Karpas-422 (cell line): ENCODE measurements around the gene SLITRK3. TPM values are rescaled to one million over a fixed set of nuclear protein-coding genes. Genes with fewer than 3 reads are reported as not detected.

ENCODE experiments used
- DNase-seq: peaks from one replicate; pipeline ENCODE4 v3.0.0-alpha.2; 2015
- H2AFZ ChIP-seq: fragments of 200-600 bp; sonication (generic); 2 replicates; pipeline ENCODE4 v1.6.1; 2014; ENCODE audit warnings: antibody characterized with exemption, low read length, mixed read lengths
- H3K27ac ChIP-seq: fragments of 200-600 bp; sonication (generic); 2 replicates; pipeline ENCODE4 v1.5.1; 2014; ENCODE audit warnings: mild to moderate bottlenecking, low read length, moderate library complexity
- H3K27me3 ChIP-seq: fragments of 200-600 bp; sonication (generic); 2 replicates; pipeline ENCODE4 v1.6.1; 2014; ENCODE audit warnings: low read length, mixed read lengths
- H3K36me3 ChIP-seq: fragments of 200-600 bp; sonication (generic); 2 replicates; pipeline ENCODE4 v1.6.1; 2014; ENCODE audit warnings: low read length, mixed read lengths; ENCODE audit not compliant: insufficient read depth
- H3K4me1 ChIP-seq: fragments of 200-600 bp; sonication (generic); 2 replicates; pipeline ENCODE4 v1.6.1; 2014; ENCODE audit warnings: mild to moderate bottlenecking, low read length, mixed read lengths
- H3K4me2 ChIP-seq: fragments of 200-600 bp; sonication (generic); 2 replicates; pipeline ENCODE4 v1.6.1; 2014; ENCODE audit warnings: low read length, low read depth, mild to moderate bottlenecking; ENCODE audit not compliant: poor library complexity, severe bottlenecking
- H3K4me3 ChIP-seq: fragments of 200-600 bp; sonication (generic); 2 replicates; pipeline ENCODE4 v1.5.1; 2014; ENCODE audit warnings: mild to moderate bottlenecking, antibody characterized with exemption, low read length, mixed read lengths
- H3K79me2 ChIP-seq: fragments of 200-600 bp; sonication (generic); 2 replicates; pipeline ENCODE4 v1.6.1; 2014; ENCODE audit warnings: mild to moderate bottlenecking, low read length, mixed read lengths
- H3K9ac ChIP-seq: fragments of 200-600 bp; sonication (generic); 2 replicates; pipeline ENCODE4 v1.6.0; 2014; ENCODE audit warnings: low read length
- H3K9me2 ChIP-seq: fragments of 200-600 bp; sonication (generic), shearing (Covaris generic); replicated peaks from 2 replicates; pipeline ENCODE4 v1.6.0; 2014; ENCODE audit warnings: mild to moderate bottlenecking, low read length, moderate library complexity; ENCODE audit not compliant: insufficient read depth
- H3K9me3 ChIP-seq: fragments of 300-700, 200-600 bp; sonication (generic); 2 replicates; pipeline ENCODE4 v1.6.1; 2014; ENCODE audit warnings: low read length, mixed read lengths
- H4K20me1 ChIP-seq: fragments of 200-600 bp; sonication (generic); 2 replicates; pipeline ENCODE4 v1.6.1; 2014; ENCODE audit warnings: mild to moderate bottlenecking, antibody characterized with exemption, low read length, low read depth; ENCODE audit not compliant: insufficient read depth
- total RNA-seq: library from RNA; depleted of rRNA; stranded (reverse); fragments of >200 nt; shearing (Covaris generic); gene quantifications from 2 replicates; pipeline ENCODE4 v1.2.3, GENCODE V29; 2014; ENCODE audit warnings: low replicate concordance

The SLITRK3 gene
- total RNA-seq, 1 experiment from 2014 or later: not detected

DNA sequence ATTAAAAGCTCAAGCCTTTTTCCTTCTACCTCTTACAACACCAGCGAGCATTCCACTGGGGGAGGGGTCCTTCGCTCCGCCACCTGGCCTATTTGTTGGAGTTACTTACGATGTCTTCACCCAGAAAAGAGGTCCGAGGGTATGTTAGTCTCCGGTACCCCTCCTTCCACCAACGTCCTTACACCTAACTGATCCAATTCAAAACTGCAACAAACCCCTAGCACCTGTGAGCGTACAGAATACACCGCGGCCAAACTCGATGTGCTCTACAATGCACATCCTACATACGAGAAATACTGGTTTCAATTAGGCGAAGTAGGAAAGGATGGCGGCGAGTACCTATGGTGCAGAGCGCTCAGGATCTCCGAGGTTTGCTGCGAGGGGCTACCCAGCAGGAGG is 944 bp downstream of the SLITRK3 start:
- no peak overlapping the region for H3K27ac ChIP-seq
- H2AFZ ChIP-seq: no peak overlapping the region
- H3K9me3 ChIP-seq: peaks cover 7% of the 10 kb centered on the region; the same call in 1 of the 2 replicates
- H3K4me1 ChIP-seq: no peaks in the 10 kb centered on the region
- no peaks in the 10 kb centered on the region for H3K36me3 ChIP-seq
- no peaks in the 10 kb centered on the region for H3K9me2 ChIP-seq
- H3K4me3 ChIP-seq: no peak overlapping the region
- no peak for DNase-seq
- no peaks in the 10 kb centered on the region for H3K27me3 ChIP-seq
- H3K4me2 ChIP-seq: no peak overlapping the region
- H3K9ac ChIP-seq: no peak overlapping the region
- no peaks in the 10 kb centered on the region for H4K20me1 ChIP-seq
- H3K79me2 ChIP-seq: no peaks in the 10 kb centered on the region

- no peak for DNase-seq
- Histone ChIP-seq H3K36me3 (no peaks in the 10 kb centered on the region), H4K20me1 (no peaks in the 10 kb centered on the region)
Measured at GRCh38 chr3:165194511-165195240, 1.5 kb downstream of the SLITRK3 start.

DNA sequence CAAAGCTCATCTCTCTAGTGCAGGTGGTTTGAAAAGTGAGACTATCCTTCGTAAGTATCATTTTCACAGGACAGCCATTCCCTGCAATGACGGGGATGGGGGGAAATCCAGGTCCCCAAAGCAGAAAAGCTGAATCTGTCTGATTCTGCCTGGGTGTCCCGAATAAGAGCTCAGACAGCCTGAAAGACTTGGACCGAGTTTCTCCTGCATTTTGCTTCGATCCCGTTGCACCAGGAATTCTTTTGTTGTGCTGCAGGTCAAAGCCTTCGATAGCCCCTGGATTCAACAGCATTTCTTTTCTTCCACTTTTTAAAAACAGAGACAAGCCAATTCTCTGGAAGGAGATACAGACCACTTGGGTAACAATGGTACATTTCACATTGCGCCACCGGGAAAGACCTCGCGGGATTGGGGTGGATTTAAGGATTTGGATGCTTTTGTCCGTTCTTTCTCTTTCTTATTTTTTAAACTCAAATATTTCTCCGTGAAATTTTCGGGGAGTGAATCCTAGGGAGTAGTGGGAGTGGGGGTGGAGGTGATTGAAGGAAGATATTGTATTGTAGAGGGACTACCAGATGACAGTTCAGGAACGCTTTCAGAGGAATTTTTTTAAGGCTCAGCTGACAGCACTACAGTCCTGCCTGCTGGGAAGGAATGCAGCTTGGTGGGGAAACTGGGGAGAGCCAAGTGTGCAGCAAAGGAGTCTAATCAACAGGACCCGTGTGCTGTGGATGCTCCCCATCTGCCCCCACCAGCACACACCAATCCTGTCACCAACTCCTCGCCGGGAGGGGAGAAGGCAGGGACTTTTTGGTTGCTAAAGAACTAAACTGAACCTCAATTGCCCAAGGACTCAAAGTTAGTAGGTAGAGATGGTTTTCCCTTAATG is 2.6 kb downstream of the SLITRK3 start:
- Histone ChIP-seq H4K20me1 (no peaks in the 10 kb centered on the region), H3K27ac (no peak overlapping the region), H2AFZ (no peak overlapping the region), H3K9me3 (peaks cover 7% of the 10 kb centered on the region; the same call in 1 of the 2 replicates), H3K4me2 (no peak overlapping the region), H3K27me3 (no peaks in the 10 kb centered on the region), H3K36me3 (no peaks in the 10 kb centered on the region), H3K9ac (no peak overlapping the region), H3K9me2 (no peaks in the 10 kb centered on the region), H3K79me2 (no peaks in the 10 kb centered on the region), H3K4me1 (no peaks in the 10 kb centered on the region), H3K4me3 (no peak overlapping the region)
- DNase-seq: no peak

More at GRCh38 chr3:165194511-165195240, 1.5 kb downstream of the SLITRK3 start:
- H3K4me2 ChIP-seq: no peak overlapping the region
- H3K4me3 ChIP-seq: no peak overlapping the region
- peaks cover 7% of the 10 kb centered on the region; the same call in 1 of the 2 replicates for H3K9me3 ChIP-seq
- no peaks in the 10 kb centered on the region for H3K9me2 ChIP-seq
- no peaks in the 10 kb centered on the region for H3K79me2 ChIP-seq
- H3K4me1 ChIP-seq: no peaks in the 10 kb centered on the region
- no peak overlapping the region for H3K27ac ChIP-seq
- no peaks in the 10 kb centered on the region for H3K27me3 ChIP-seq
- H3K9ac ChIP-seq: no peak overlapping the region
- H2AFZ ChIP-seq: no peak overlapping the region

GRCh38 chr3:165192610-165193192 is 3.5 kb downstream of the SLITRK3 start:
- H3K9ac ChIP-seq: no peak overlapping the region
- H3K9me3 ChIP-seq: peaks cover 7% of the 10 kb centered on the region; the same call in 1 of the 2 replicates
- H4K20me1 ChIP-seq: no peaks in the 10 kb centered on the region

GRCh38 chr3:165191491-165191890 is 4.7 kb downstream of the SLITRK3 start:
- H3K27me3 ChIP-seq: no peaks in the 10 kb centered on the region
- H3K36me3 ChIP-seq: no peaks in the 10 kb centered on the region
- no peaks in the 10 kb centered on the region for H3K9me2 ChIP-seq
- H3K27ac ChIP-seq: no peak overlapping the region
- no peak overlapping the region for H2AFZ ChIP-seq
- H3K4me1 ChIP-seq: no peaks in the 10 kb centered on the region
- no peaks in the 10 kb centered on the region for H4K20me1 ChIP-seq
- H3K9me3 ChIP-seq: peaks cover 4% of the 10 kb centered on the region; the same call in 1 of the 2 replicates
- H3K4me2 ChIP-seq: no peak overlapping the region
- no peak overlapping the region for H3K4me3 ChIP-seq
- no peak for DNase-seq
- no peaks in the 10 kb centered on the region for H3K79me2 ChIP-seq
- H3K9ac ChIP-seq: no peak overlapping the region

More at GRCh38 chr3:165192610-165193192, 3.5 kb downstream of the SLITRK3 start:
- H3K4me3 ChIP-seq: no peak overlapping the region
- H3K27ac ChIP-seq: no peak overlapping the region
- no peaks in the 10 kb centered on the region for H3K27me3 ChIP-seq
- H3K4me2 ChIP-seq: no peak overlapping the region
- no peak overlapping the region for H2AFZ ChIP-seq
- H3K36me3 ChIP-seq: no peaks in the 10 kb centered on the region
- H3K79me2 ChIP-seq: no peaks in the 10 kb centered on the region
- DNase-seq: no peak
- H3K4me1 ChIP-seq: no peaks in the 10 kb centered on the region
- no peaks in the 10 kb centered on the region for H3K9me2 ChIP-seq

DNA sequence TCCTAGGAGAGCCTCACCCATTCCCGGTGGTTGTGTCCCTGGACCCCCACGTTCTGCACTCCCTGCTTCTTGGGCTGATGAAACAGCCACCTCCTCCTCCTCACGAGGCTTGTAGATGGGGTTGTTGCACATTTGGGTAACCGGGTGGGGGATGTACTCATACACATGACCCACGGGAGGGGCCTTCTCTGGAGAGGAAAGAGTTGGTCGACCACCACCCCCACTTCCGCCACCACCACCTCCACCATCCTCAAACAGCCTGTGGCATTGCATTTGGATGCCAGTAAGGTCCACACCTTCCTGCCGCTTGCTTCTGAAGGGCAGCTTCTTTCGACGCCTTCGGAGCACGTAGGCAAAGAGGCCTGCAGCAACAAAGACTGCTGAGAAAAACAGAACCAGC is 7.7 kb downstream of the SLITRK3 start:
- no peaks in the 10 kb centered on the region for H3K9me3 ChIP-seq
- no peak overlapping the region for H3K4me3 ChIP-seq
- no peak overlapping the region for H3K27ac ChIP-seq
- H2AFZ ChIP-seq: no peak overlapping the region
- no peaks in the 10 kb centered on the region for H4K20me1 ChIP-seq
- no peaks in the 10 kb centered on the region for H3K79me2 ChIP-seq
- H3K27me3 ChIP-seq: no peaks in the 10 kb centered on the region
- H3K4me2 ChIP-seq: no peak overlapping the region
- no peaks in the 10 kb centered on the region for H3K36me3 ChIP-seq
- DNase-seq: no peak
- H3K9ac ChIP-seq: no peak overlapping the region
- no peaks in the 10 kb centered on the region for H3K9me2 ChIP-seq
- no peaks in the 10 kb centered on the region for H3K4me1 ChIP-seq

DNA sequence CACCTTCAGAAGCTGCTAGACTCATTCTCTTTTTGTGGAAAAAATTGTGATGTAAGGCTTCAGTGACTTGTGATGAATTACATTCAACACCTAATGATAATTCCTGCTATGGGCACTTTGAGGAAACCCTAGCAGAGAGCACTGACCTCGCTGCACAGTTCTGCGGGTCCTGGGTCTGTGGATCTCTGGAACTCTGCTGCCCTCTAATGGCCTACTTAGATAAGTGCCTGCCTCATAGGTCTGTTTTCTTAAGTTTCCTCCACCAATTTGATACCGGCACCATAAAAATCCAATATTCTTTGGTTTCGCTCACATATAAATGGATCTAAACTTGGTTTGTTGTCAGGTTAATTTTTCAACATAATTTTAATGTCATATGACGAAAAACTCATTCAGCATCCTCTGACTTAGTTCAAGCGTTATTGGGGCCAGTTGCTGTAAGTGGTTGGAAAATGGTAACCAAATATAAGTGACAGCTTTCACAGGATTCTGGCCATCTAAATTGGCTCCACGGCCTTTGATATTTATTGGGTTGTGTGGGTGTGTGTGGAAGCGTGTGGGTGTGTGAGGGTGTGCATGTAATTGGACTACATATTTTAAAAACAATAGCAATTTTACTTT is 10.4 kb downstream of the SLITRK3 start:
- no peaks in the 10 kb centered on the region for H3K9me3 ChIP-seq
- H3K27ac ChIP-seq: no peak overlapping the region
- H3K27me3 ChIP-seq: no peaks in the 10 kb centered on the region
- H3K4me1 ChIP-seq: no peaks in the 10 kb centered on the region
- H3K4me2 ChIP-seq: no peak overlapping the region
- H3K9me2 ChIP-seq: no peaks in the 10 kb centered on the region
- H3K9ac ChIP-seq: no peak overlapping the region
- H3K79me2 ChIP-seq: no peaks in the 10 kb centered on the region
- H3K36me3 ChIP-seq: no peaks in the 10 kb centered on the region
- peak; percentile 82 for DNase-seq
- H4K20me1 ChIP-seq: no peaks in the 10 kb centered on the region
- no peak overlapping the region for H3K4me3 ChIP-seq
- no peak overlapping the region for H2AFZ ChIP-seq
